Measurements from ENCODE around the gene GTPBP3.

Gene GTPBP3

DNA sequence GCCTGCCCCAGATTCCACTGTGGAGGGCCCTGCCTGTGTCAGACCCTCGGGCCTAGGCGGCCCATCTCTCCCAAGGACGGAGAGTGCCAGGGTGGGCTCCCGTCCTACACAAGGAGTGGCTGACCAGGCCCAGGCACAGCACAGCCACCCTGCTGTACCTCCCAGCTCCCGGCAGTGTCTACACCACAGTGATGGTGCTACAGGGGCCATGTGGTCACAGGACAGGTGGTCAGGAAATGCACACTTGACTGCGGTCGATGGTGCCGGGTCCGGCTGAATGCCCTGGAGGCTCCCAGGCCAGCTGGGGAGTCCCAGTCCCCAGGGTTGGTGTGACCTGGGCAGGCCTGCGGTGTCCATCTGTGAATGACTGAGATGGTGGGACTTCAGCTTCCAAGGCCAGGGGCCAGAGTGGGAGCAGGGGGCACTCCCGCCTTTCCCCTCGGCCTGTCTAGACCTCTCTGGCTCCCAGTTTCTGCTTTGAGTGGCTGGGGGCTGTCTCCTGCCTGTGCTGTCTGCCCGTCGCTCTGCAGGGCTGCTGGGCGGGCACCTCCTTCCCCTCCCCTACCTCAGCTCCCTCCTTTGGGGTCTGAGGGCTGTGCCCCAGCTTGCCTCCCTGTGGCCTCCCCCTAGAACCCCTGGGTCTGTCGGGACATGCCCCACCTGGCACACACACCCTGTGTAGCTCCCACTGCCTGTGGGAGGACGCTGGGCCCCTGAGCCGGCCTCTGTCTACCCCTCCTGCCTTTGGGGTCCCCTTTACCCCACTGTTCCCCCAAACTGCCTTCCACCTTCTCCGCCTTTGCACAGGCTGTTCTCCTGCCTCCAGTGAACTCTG is 15.5 kb upstream of the GTPBP3 start:
- Histone ChIP-seq H3K4me3 (ENCODE audit: insufficient read depth, low read depth, low read length, poor library complexity, severe bottlenecking) (no peak overlapping the region), H3K27ac (ENCODE audit: insufficient read depth, low read length, poor library complexity, severe bottlenecking) (no peak overlapping the region), H3K4me1 (ENCODE audit: control insufficient read depth, insufficient read depth, low read length, poor library complexity, severe bottlenecking) (peaks cover 3% of the 10 kb centered on the region), H3K9me3 (ENCODE audit: control insufficient read depth, low read length) (no peaks in the 10 kb centered on the region), H3K36me3 (ENCODE audit: control insufficient read depth, insufficient read depth, low read length) (peaks cover 24% of the 10 kb centered on the region), H3K27me3 (replicated peaks; ENCODE audit: control insufficient read depth, insufficient read depth, low read length, poor library complexity, severe bottlenecking) (no peaks in the 10 kb centered on the region)
- DNase-seq, result no peak

DNA sequence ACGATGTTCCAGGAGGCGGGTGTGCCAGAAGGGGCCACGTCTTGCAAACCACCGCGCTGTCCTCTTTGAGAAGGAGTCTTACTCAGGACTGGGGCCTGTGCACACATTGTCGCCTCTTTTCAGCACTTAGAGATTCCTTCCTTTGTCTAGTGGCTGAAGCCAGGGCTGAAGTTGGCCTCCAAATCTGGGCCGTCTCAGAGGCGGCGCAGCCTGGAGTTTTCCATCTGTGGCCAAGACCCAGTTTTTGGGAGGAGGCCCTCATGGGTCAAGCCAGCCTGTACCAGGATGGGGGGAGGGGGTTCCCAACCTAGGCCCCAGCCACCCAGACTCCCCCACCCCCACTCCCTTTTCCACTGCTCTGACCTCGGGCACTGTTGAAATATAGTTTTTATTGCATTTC is 14.5 kb upstream of the GTPBP3 start:
- Histone ChIP-seq H3K27me3 (replicated peaks; ENCODE audit: control insufficient read depth, insufficient read depth, low read length, poor library complexity, severe bottlenecking) (no peaks in the 10 kb centered on the region), H3K4me3 (ENCODE audit: insufficient read depth, low read depth, low read length, poor library complexity, severe bottlenecking) (no peak overlapping the region), H3K9me3 (ENCODE audit: control insufficient read depth, low read length) (no peaks in the 10 kb centered on the region), H3K36me3 (ENCODE audit: control insufficient read depth, insufficient read depth, low read length) (peaks cover 24% of the 10 kb centered on the region), H3K27ac (ENCODE audit: insufficient read depth, low read length, poor library complexity, severe bottlenecking) (no peak overlapping the region), H3K4me1 (ENCODE audit: control insufficient read depth, insufficient read depth, low read length, poor library complexity, severe bottlenecking) (peaks cover 3% of the 10 kb centered on the region)
- no peak for DNase-seq

DNA sequence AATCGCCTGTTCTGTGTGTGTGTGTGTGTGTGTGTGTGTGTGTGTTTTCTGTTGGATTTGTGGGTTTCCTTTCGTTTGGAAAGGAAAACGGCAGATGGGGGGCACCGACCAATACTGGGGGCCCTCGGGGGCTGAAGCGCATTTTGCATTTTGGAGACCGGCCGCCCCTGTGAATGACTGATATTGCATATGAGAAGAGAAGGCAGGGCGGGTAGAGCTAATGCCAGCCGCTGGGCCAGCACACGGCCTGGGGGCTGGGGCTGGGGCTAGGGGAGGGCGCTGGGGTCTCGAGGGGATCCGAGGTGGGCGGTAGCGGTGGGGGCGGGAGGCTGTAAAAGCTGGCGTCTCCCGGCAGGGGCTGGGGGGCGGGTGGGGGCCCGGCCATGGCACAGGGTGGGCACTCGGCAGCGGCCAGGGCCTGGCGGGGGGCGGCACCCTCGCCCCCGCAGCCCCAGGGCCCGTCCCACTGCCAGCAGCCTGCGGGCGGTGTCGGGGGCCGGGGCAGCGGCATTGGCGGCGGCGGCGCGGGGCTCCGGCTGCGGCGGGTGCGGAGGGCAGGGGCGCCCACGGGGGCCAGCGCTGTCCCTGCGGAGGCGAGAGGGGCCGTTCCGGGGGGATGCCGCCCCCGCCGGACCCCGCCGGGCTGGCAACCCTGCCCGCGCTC is 13.9 kb upstream of the GTPBP3 start:
- peaks cover 24% of the 10 kb centered on the region for H3K36me3 ChIP-seq (ENCODE audit: control insufficient read depth, insufficient read depth, low read length)
- H3K4me3 ChIP-seq (ENCODE audit: insufficient read depth, low read depth, low read length, poor library complexity, severe bottlenecking), result no peak overlapping the region
- no peak for DNase-seq

DNA sequence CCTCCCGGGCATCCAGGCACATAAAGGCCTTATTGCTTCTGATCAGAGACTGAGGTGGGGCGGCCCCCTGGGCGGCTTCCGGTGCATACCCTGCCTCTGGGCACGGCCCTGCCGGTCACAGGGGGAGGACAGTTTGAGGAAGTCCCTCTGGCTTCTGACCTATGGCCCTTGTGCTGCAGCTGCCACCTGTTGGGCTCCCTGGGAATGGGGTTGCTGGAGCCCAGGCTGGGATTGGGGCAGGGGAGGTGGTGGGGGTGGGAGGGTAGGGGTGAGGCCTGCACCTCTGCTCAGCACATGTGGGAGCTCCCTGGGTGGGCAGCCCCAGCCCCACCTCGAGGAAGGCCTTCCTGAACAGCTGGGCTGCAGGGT is 13.4 kb upstream of the GTPBP3 start:
- Histone ChIP-seq H3K27ac (ENCODE audit: insufficient read depth, low read length, poor library complexity, severe bottlenecking) (no peak overlapping the region), H3K27me3 (replicated peaks; ENCODE audit: control insufficient read depth, insufficient read depth, low read length, poor library complexity, severe bottlenecking) (no peaks in the 10 kb centered on the region), H3K36me3 (ENCODE audit: control insufficient read depth, insufficient read depth, low read length) (peaks cover 21% of the 10 kb centered on the region), H3K4me1 (ENCODE audit: control insufficient read depth, insufficient read depth, low read length, poor library complexity, severe bottlenecking) (peaks cover 9% of the 10 kb centered on the region), H3K9me3 (ENCODE audit: control insufficient read depth, low read length) (no peaks in the 10 kb centered on the region), H3K4me3 (ENCODE audit: insufficient read depth, low read depth, low read length, poor library complexity, severe bottlenecking) (no peak overlapping the region)
- no peak for DNase-seq

More for the DNA sequence above, 13.9 kb upstream of the GTPBP3 start:
- Histone ChIP-seq H3K27ac (ENCODE audit: insufficient read depth, low read length, poor library complexity, severe bottlenecking) (no peak overlapping the region), H3K4me1 (ENCODE audit: control insufficient read depth, insufficient read depth, low read length, poor library complexity, severe bottlenecking) (peaks cover 6% of the 10 kb centered on the region), H3K27me3 (replicated peaks; ENCODE audit: control insufficient read depth, insufficient read depth, low read length, poor library complexity, severe bottlenecking) (no peaks in the 10 kb centered on the region), H3K9me3 (ENCODE audit: control insufficient read depth, low read length) (no peaks in the 10 kb centered on the region)

DNA sequence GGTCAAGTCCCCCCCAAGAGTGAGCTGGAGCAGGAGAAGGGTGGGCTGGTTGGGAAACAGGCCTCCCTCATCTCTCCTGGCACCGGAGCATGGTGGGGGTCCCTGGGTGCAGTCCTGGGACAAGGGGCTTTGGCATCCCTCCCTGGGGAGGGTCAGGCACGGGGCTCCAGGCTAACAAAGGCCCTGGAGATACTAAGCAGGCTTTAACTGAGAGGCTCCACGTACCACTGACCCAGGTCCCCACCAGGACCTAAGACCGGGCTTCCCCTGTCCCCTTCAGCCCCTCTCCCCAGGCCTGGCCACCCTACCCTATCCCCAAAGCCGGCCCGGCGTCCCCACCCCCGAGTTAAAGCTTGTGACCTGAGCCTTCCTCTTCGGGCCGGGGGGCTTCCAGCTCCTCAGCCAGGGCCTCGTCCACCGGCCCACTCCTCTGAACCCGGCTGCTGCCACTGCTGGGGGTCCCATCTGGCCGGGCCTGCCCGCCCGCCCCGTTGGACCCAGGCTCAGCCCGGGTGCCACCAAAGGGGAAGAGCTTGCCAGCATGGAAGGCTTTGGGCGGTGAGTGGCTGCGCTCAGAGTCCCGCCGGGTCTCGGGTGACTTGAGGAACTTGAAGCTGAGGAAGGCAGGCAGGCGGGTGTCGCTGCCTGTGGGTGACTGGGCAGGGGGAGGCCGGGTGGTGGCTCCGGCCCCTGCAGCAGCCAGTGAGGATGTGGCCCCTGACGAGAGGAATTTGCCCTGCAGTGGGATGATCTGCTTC is 12.8 kb upstream of the GTPBP3 start:
- no peak overlapping the region for H3K27ac ChIP-seq (ENCODE audit: insufficient read depth, low read length, poor library complexity, severe bottlenecking)
- H3K27me3 ChIP-seq (replicated peaks; ENCODE audit: control insufficient read depth, insufficient read depth, low read length, poor library complexity, severe bottlenecking), result no peaks in the 10 kb centered on the region
- peaks cover 15% of the 10 kb centered on the region for H3K36me3 ChIP-seq (ENCODE audit: control insufficient read depth, insufficient read depth, low read length)
- H3K4me1 ChIP-seq (ENCODE audit: control insufficient read depth, insufficient read depth, low read length, poor library complexity, severe bottlenecking), result peaks cover 14% of the 10 kb centered on the region
- DNase-seq, result no peak
- H3K9me3 ChIP-seq (ENCODE audit: control insufficient read depth, low read length), result no peaks in the 10 kb centered on the region
- H3K4me3 ChIP-seq (ENCODE audit: insufficient read depth, low read depth, low read length, poor library complexity, severe bottlenecking), result no peak overlapping the region

DNA sequence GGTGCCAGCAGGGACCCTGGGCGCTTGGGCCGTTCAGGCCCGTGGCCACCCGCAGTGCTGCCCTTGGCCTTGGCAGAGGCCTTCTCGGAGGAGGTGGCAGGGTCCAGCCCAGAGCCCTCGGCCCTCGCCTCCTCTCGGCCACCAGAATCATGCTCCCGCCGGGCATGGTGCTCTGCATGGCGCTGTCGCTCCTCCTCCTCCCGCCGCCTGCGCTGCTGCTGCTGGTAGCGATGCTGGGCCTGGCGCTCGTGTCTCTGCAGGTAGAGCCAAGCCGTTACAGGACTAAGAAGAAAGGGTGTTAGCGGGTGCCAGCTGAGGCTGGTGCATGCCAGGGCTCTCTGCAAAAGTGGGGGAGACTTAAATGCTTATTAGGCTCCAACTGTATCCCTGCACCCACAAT is 12.2 kb upstream of the GTPBP3 start:
- no peak for DNase-seq
- H3K36me3 ChIP-seq (ENCODE audit: control insufficient read depth, insufficient read depth, low read length), result peaks cover 9% of the 10 kb centered on the region
- H3K27me3 ChIP-seq (replicated peaks; ENCODE audit: control insufficient read depth, insufficient read depth, low read length, poor library complexity, severe bottlenecking), result no peaks in the 10 kb centered on the region
- peaks cover 15% of the 10 kb centered on the region for H3K4me1 ChIP-seq (ENCODE audit: control insufficient read depth, insufficient read depth, low read length, poor library complexity, severe bottlenecking)
- no peak overlapping the region for H3K27ac ChIP-seq (ENCODE audit: insufficient read depth, low read length, poor library complexity, severe bottlenecking)
- no peaks in the 10 kb centered on the region for H3K9me3 ChIP-seq (ENCODE audit: control insufficient read depth, low read length)
- no peak overlapping the region for H3K4me3 ChIP-seq (ENCODE audit: insufficient read depth, low read depth, low read length, poor library complexity, severe bottlenecking)

DNA sequence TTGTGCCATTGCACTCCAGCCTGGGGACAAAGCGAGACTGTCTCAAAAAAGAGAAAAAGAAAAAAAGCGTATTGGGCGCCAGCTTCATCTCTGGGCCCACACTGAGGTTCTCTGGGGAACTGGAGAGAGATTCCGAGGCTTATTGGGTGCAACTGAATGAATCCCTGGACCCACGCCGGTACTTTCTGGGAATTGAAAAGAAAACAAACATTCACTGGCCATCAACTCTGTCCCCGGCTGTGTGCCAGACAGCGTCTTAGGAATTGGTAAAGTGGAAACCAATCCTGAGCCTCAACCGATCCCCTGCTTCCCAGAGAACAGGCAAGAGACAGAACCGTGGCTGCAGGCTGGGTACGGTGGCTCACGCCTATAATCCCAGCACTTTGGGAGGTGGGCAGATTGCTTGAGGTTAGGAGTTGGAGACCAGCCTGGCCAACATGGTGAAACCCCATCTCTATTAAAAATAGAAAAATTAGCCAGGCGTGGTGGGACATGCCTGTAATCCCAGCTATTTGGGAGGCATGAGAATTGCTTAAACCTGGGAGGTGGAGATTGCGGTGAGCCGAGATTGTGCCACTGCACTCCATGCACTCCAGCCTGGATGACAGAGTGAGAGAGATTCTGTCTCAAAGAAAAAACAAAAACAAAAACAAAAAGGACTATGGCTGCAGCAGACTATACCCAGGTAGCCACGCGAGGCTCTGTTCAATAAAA is 11.3 kb upstream of the GTPBP3 start:
- H3K36me3 ChIP-seq (ENCODE audit: control insufficient read depth, insufficient read depth, low read length), result no peaks in the 10 kb centered on the region
- DNase-seq, result no peak
- no peaks in the 10 kb centered on the region for H3K27me3 ChIP-seq (replicated peaks; ENCODE audit: control insufficient read depth, insufficient read depth, low read length, poor library complexity, severe bottlenecking)
- H3K27ac ChIP-seq (ENCODE audit: insufficient read depth, low read length, poor library complexity, severe bottlenecking), result no peak overlapping the region
- H3K4me3 ChIP-seq (ENCODE audit: insufficient read depth, low read depth, low read length, poor library complexity, severe bottlenecking), result no peak overlapping the region
- H3K9me3 ChIP-seq (ENCODE audit: control insufficient read depth, low read length), result no peaks in the 10 kb centered on the region
- peaks cover 15% of the 10 kb centered on the region for H3K4me1 ChIP-seq (ENCODE audit: control insufficient read depth, insufficient read depth, low read length, poor library complexity, severe bottlenecking)

DNA sequence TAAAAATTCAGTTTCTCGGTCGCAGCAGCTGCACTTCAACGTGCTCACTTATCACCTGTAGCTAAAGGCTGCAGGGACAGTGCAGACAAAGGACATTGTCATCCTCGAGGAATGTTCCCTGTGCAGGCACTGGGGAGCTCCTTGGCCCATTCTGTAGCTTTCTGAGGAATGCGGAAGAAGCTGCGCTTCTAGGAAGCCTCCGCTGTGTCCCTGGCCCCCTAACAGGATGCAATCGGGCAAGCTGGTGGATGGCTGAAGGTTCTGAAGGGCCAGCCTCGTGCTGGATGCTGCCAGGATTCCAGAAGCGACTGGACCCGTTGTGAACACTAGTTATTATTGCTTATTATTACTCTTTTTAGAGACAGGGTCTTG is 10.8 kb upstream of the GTPBP3 start:
- Histone ChIP-seq H3K36me3 (ENCODE audit: control insufficient read depth, insufficient read depth, low read length) (no peaks in the 10 kb centered on the region), H3K9me3 (ENCODE audit: control insufficient read depth, low read length) (no peaks in the 10 kb centered on the region), H3K27me3 (replicated peaks; ENCODE audit: control insufficient read depth, insufficient read depth, low read length, poor library complexity, severe bottlenecking) (no peaks in the 10 kb centered on the region), H3K27ac (ENCODE audit: insufficient read depth, low read length, poor library complexity, severe bottlenecking) (no peak overlapping the region), H3K4me1 (ENCODE audit: control insufficient read depth, insufficient read depth, low read length, poor library complexity, severe bottlenecking) (peaks cover 15% of the 10 kb centered on the region), H3K4me3 (ENCODE audit: insufficient read depth, low read depth, low read length, poor library complexity, severe bottlenecking) (no peak overlapping the region)
- no peak for DNase-seq

DNA sequence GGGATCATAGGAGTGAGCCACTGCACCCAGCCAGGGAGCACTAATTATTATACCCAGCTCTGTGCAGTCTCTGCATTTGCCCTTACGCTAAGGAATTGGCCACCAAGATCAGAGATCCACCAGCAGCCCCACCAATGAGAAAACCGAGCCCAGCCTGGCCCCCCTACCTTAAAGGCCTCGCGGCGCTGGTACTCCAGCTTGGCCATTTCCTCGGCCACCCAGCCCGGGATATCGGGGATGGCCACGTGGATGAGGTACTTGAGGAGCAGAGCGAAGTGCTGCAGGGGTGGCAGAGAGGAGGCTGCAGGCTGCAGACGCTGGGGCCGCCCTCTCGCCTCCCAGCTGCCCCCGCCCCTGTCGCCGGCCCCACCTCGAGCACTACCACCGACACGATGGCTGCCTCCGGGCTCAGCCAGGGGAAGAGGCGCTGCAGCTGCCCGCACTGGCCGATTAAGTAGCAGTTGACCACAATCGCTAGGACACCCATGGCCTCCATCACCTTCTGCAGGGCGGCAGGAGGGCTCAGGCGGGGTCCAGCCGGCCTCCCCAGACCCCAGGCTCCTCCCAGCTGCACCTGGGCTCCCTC is 10.2 kb upstream of the GTPBP3 start:
- Histone ChIP-seq H3K4me1 (ENCODE audit: control insufficient read depth, insufficient read depth, low read length, poor library complexity, severe bottlenecking) (peaks cover 15% of the 10 kb centered on the region), H3K36me3 (ENCODE audit: control insufficient read depth, insufficient read depth, low read length) (no peaks in the 10 kb centered on the region)
- no peak for DNase-seq

More for the DNA sequence above, 10.2 kb upstream of the GTPBP3 start:
- no peaks in the 10 kb centered on the region for H3K9me3 ChIP-seq (ENCODE audit: control insufficient read depth, low read length)
- H3K27ac ChIP-seq (ENCODE audit: insufficient read depth, low read length, poor library complexity, severe bottlenecking), result no peak overlapping the region
- no peaks in the 10 kb centered on the region for H3K27me3 ChIP-seq (replicated peaks; ENCODE audit: control insufficient read depth, insufficient read depth, low read length, poor library complexity, severe bottlenecking)
- no peak overlapping the region for H3K4me3 ChIP-seq (ENCODE audit: insufficient read depth, low read depth, low read length, poor library complexity, severe bottlenecking)
